ENCODE measurements around the gene CHRNA1. TPM values are rescaled to one million over a fixed set of nuclear protein-coding genes. Genes with fewer than 3 reads are reported as not detected.

Gene CHRNA1
- total RNA-seq, 6 donors from 2014 or later, result 0.17 TPM; not detected in 5

DNA sequence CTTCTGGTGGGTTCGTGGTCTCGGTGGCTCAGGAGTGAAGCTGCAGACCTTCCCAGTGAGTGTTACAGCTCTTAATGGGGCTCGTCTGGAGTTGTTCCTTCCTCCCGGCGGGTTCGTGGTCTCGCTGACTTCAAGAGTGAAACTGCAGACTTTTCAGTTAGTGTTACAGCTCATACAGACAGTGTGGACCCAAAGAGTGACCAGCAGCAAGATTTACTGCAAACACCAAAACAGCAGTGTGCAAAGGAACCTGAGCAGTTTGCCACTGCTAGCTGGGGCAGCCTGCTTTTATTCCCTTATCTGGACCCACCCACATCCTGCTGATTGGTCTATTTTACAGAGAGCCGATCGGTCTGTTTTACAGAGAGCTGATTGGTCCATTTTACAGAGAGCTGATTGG lies 55.6 kb downstream of the CHRNA1 start:
- ATAC-seq (ENCODE audit: low FRiP score in 2 of 2) (no peak), DNase-seq (no peak)
- Histone ChIP-seq H3K4me3 (no peak overlapping the region), H3K4me1 (no peaks in the 10 kb centered on the region), H3K9me3 (no peaks in the 10 kb centered on the region), H3K27ac (no peak overlapping the region), H3K36me3 (no peaks in the 10 kb centered on the region), H3K27me3 (no peaks in the 10 kb centered on the region)
- 68 to 74% methylated on average over 9 of the region's 9 CpGs for WGBS, 2 donors
- TF ChIP-seq POLR2A (IDR thresholded peaks at IDR 0.05), result no peak
- no peak for TF ChIP-seq POLR2AphosphoS5 (IDR thresholded peaks at IDR 0.05)
- TF ChIP-seq, protein P1, sequence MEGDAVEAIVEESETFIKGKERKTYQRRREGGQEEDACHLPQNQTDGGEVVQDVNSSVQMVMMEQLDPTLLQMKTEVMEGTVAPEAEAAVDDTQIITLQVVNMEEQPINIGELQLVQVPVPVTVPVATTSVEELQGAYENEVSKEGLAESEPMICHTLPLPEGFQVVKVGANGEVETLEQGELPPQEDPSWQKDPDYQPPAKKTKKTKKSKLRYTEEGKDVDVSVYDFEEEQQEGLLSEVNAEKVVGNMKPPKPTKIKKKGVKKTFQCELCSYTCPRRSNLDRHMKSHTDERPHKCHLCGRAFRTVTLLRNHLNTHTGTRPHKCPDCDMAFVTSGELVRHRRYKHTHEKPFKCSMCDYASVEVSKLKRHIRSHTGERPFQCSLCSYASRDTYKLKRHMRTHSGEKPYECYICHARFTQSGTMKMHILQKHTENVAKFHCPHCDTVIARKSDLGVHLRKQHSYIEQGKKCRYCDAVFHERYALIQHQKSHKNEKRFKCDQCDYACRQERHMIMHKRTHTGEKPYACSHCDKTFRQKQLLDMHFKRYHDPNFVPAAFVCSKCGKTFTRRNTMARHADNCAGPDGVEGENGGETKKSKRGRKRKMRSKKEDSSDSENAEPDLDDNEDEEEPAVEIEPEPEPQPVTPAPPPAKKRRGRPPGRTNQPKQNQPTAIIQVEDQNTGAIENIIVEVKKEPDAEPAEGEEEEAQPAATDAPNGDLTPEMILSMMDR (IDR thresholded peaks at IDR 0.05), result no peak
- no peak for TF ChIP-seq EP300 (IDR thresholded peaks at IDR 0.05)

DNA sequence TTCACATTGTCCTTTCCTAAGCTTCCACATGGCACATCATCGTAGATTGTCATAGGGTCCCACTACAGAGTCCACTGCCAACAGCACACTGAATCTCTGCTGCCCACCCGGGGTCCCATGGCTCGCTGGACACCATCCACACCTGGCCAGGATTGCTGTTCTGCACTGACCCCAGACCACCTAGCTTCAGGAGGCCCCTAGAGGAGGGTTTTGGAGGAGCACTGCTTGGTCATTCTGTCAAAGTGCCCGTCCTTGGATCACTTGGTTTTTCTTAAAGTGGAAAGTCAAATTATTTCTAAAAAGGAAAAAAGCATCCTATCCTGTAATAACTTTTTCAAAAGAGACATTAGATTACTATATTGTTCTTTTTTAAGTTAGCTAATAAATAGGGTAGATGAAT lies 59.0 kb downstream of the CHRNA1 start:
- Histone ChIP-seq H3K27me3 (no peaks in the 10 kb centered on the region), H3K4me3 (no peak overlapping the region), H3K9me3 (no peaks in the 10 kb centered on the region), H3K36me3 (no peaks in the 10 kb centered on the region), H3K27ac (no peak overlapping the region), H3K4me1 (no peaks in the 10 kb centered on the region)
- ATAC-seq (ENCODE audit: low FRiP score in 2 of 2) (no peak), DNase-seq (no peak)
- TF ChIP-seq POLR2AphosphoS5 (IDR thresholded peaks at IDR 0.05), result no peak
- TF ChIP-seq POLR2A (IDR thresholded peaks at IDR 0.05), result no peak
- TF ChIP-seq EP300 (IDR thresholded peaks at IDR 0.05), result no peak
- TF ChIP-seq, protein P1 (IDR thresholded peaks at IDR 0.05), result no peak
- WGBS, 2 donors, result 67 to 76% methylated on average over 4 of the region's 4 CpGs

DNA sequence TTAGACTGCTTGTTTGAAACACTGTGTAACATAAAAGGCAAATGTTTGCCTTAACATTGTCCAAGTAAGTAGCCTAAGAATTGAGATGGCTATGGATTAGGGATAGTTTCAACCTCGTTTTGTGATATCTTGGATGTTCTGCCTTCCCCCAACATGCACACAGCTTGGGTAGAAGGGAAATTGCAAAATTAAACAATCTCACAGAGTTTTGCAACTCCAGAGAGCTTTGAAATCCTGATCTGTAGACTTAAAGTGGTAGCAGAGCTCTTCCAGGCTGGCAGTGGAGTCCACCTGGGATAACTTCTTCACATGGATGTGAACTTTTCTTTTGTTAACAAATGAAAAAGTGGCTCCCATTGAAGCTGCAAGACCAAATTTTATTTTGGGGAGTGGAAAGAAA lies 59.6 kb downstream of the CHRNA1 start:
- H3K36me3 ChIP-seq, result no peaks in the 10 kb centered on the region
- ATAC-seq (ENCODE audit: low FRiP score in 2 of 2) (no peak), DNase-seq (no peak)
- TF ChIP-seq POLR2A (IDR thresholded peaks at IDR 0.05), result no peak
- TF ChIP-seq EP300 (IDR thresholded peaks at IDR 0.05), result no peak
- TF ChIP-seq, protein P1 (IDR thresholded peaks at IDR 0.05), result no peak
- no peak for TF ChIP-seq POLR2AphosphoS5 (IDR thresholded peaks at IDR 0.05)
- 14 to 29% methylated on average over 1 of the region's 1 CpG for WGBS, 2 donors
- H3K27ac ChIP-seq, result no peak overlapping the region
- H3K4me1 ChIP-seq, result no peaks in the 10 kb centered on the region
- H3K9me3 ChIP-seq, result no peaks in the 10 kb centered on the region
- no peaks in the 10 kb centered on the region for H3K27me3 ChIP-seq
- H3K4me3 ChIP-seq, result no peak overlapping the region

DNA sequence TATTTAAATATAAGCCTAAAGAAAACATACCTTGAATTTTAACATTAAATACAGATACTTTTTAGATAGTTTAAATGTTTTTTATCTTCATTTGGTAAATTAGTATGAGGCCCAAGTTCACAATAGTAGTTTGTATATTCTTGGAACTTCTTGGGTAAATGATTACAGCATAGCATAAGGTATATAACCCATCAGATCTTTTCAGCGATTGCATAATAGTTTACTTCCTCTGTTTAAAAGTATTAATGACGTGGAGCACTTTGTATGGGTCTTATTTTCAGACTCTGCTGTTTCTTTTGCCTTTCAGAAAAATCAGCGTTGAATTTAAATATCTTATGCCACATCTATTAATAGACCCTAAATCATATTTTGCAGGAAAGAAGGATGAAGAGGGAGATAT lies 60.2 kb downstream of the CHRNA1 start:
- Histone ChIP-seq H3K4me3 (no peak overlapping the region), H3K36me3 (no peaks in the 10 kb centered on the region), H3K9me3 (no peaks in the 10 kb centered on the region), H3K4me1 (no peaks in the 10 kb centered on the region), H3K27ac (no peak overlapping the region), H3K27me3 (no peaks in the 10 kb centered on the region)
- no peak for DNase-seq
- no peak for TF ChIP-seq POLR2A (IDR thresholded peaks at IDR 0.05)
- TF ChIP-seq EP300 (IDR thresholded peaks at IDR 0.05), result no peak
- TF ChIP-seq, protein P1 (IDR thresholded peaks at IDR 0.05), result no peak
- no peak for TF ChIP-seq POLR2AphosphoS5 (IDR thresholded peaks at IDR 0.05)
- WGBS, 2 donors, result 45 to 46% methylated on average over 3 of the region's 3 CpGs
- ATAC-seq (ENCODE audit: low FRiP score in 2 of 2), result no peak

DNA sequence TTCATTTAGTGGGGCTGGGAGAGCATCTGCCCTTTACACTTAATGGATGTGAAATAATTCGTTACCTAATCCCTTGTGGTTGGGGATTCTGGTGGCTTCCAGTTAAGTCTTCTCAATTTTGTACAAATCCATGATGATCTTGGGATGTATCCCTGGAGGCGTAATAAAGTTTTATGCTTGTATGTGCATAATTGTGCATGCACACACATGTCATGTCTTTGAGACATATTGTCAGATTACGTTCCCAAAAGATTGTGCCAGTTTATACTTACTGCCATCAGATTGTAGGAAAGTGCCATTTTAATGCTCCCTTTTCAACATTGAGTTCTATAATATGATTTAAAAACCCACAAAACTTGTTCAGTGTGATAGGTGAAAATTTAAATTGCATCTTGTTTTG lies 60.8 kb downstream of the CHRNA1 start:
- Histone ChIP-seq H3K9me3 (no peaks in the 10 kb centered on the region), H3K36me3 (no peaks in the 10 kb centered on the region), H3K27me3 (no peaks in the 10 kb centered on the region), H3K27ac (no peak overlapping the region), H3K4me1 (no peaks in the 10 kb centered on the region), H3K4me3 (no peak overlapping the region)
- DNase-seq, result no peak
- WGBS, 2 donors, result 79 to 97% methylated on average over 3 of the region's 3 CpGs
- no peak for ATAC-seq (ENCODE audit: low FRiP score in 2 of 2)
- TF ChIP-seq, protein P1 (IDR thresholded peaks at IDR 0.05), result no peak
- TF ChIP-seq POLR2A (IDR thresholded peaks at IDR 0.05) (no peak), POLR2AphosphoS5 (IDR thresholded peaks at IDR 0.05) (no peak), EP300 (IDR thresholded peaks at IDR 0.05) (no peak)
